Stimulated activated CD8-positive, alpha-beta memory T cell treated with anti-CD3 and anti-CD28 coated beads, Interleukin-7, amount 100 ng/mL, for 48 hours (primary cell): ENCODE measurements around the gene NAPB.
"Not testable (repeated sequence)": the region's sequence is repeated elsewhere in the genome, so short reads cannot be mapped to it uniquely, and the experiment has no call there.

ENCODE experiments used
- DNase-seq, 2 donors: peaks; one replicate each; pipeline ENCODE4 v3.0.0-alpha.2; 2020; ENCODE audit warnings: low read depth in 1 of 2; ENCODE audit errors: extremely low read depth in 1 of 2

The NAPB gene

GRCh38 chr20:23420943-23421931, at the start of gene NAPB:
TSS of gene NAPB (minus strand) at chr20:23421488. CDS start at chr20:23421402, 86 bp downstream.
- DNase-seq, result peak; percentile 89 to 91

- DNase-seq, result not testable (repeated sequence)
These were observed 45.7 kb upstream of the NAPB start for GRCh38 chr20:23466961-23467360.

- DNase-seq, result no peak
These were observed 39.9 kb upstream of the NAPB start for GRCh38 chr20:23461180-23461579.

- DNase-seq, result no peak
These were observed 38.3 kb upstream of the NAPB start for GRCh38 chr20:23459461-23460150.

- no peak for DNase-seq
These were observed 35.6 kb upstream of the NAPB start for GRCh38 chr20:23456873-23457272.

- DNase-seq, result no peak
These were observed 35.1 kb upstream of the NAPB start for GRCh38 chr20:23456409-23456808.

- DNase-seq, result no peak
These were observed 34.4 kb upstream of the NAPB start for GRCh38 chr20:23455639-23456038.

GRCh38 chr20:23454816-23455215, 33.5 kb upstream of the NAPB start:
- no peak for DNase-seq

GRCh38 chr20:23453549-23454543, 32.6 kb upstream of the NAPB start:
- no peak for DNase-seq

- DNase-seq, result no peak
These were observed 31.5 kb upstream of the NAPB start, which contains the start of gene CST11 for GRCh38 chr20:23452776-23453175. TSS of gene CST11 (minus strand) at chr20:23452876. CDS start at chr20:23452811, 65 bp downstream.

GRCh38 chr20:23451956-23452487, 30.7 kb upstream of the NAPB start:
- no peak for DNase-seq

- no peak for DNase-seq
These were observed 29.6 kb upstream of the NAPB start for GRCh38 chr20:23450877-23451276.

GRCh38 chr20:23449421-23449820, 28.1 kb upstream of the NAPB start:
- no peak for DNase-seq

GRCh38 chr20:23448167-23448566, 26.9 kb upstream of the NAPB start:
- no peak for DNase-seq

- no peak for DNase-seq
These were observed 25.2 kb upstream of the NAPB start for GRCh38 chr20:23446505-23446904.

GRCh38 chr20:23445596-23446217, 24.4 kb upstream of the NAPB start:
- no peak for DNase-seq

- no peak for DNase-seq
These were observed 23.6 kb upstream of the NAPB start for GRCh38 chr20:23444859-23445258.

- DNase-seq, result no peak
These were observed 21.1 kb upstream of the NAPB start for GRCh38 chr20:23442436-23442835.

- peak in 1 of 2 donors; percentile 47 for DNase-seq
These were observed 20.6 kb upstream of the NAPB start for GRCh38 chr20:23441850-23442313.

GRCh38 chr20:23440004-23440403, 18.7 kb upstream of the NAPB start:
- no peak for DNase-seq
